Sigmoid colon (tissue), 7 donors: ENCODE results near the gene KLHL8. TPM values are rescaled to one million over a fixed set of nuclear protein-coding genes. Genes with fewer than 3 reads are reported as not detected.

ENCODE experiments used
- DNase-seq: peaks from one replicate; pipeline ENCODE4 v3.0.0-alpha.2; 2019
- H3K27ac ChIP-seq, 4 donors: fragments of 200-600 bp; sonication (generic); one replicate each; pipeline ENCODE4 v1.5.1; 2016 to 2019; ENCODE audit warnings: mild to moderate bottlenecking in 1 of 4
- H3K27me3 ChIP-seq, 3 donors: fragments of 200-600 bp; sonication (generic); one replicate each; pipeline ENCODE4 v1.5.1; 2019; ENCODE audit warnings: mild to moderate bottlenecking in 1 of 3
- H3K36me3 ChIP-seq, 4 donors: fragments of 200-600 bp; sonication (generic); one replicate each; pipeline ENCODE4 v1.5.1; 2016 to 2019
- H3K4me1 ChIP-seq, 4 donors: fragments of 200-600 bp; sonication (generic); one replicate each; pipeline ENCODE4 v1.5.1; 2017 to 2019
- H3K4me3 ChIP-seq, 4 donors: fragments of 200-600 bp; sonication (generic); one replicate each; pipeline ENCODE4 v1.5.1; 2017 to 2019; ENCODE audit warnings: mild to moderate bottlenecking in 2 of 4, moderate library complexity in 1 of 4
- H3K9me3 ChIP-seq, 4 donors: fragments of 200-600 bp in 3 of 4; sonication (generic) in 3 of 4; one replicate each; pipeline versions ENCODE4 v1.5.1 to v1.6.1; 2013 to 2019
- CTCF ChIP-seq, 4 experiments: fragments of 450-650 bp in 3 of 4; fragments of 200-600 bp in 1 of 4; IDR thresholded peaks; one replicate each; pipeline ENCODE4 v1.5.1; 2016 to 2019; ENCODE audit warnings: antibody characterized with exemption in 4 of 4, mild to moderate bottlenecking in 3 of 4, moderate library complexity in 2 of 4
- EP300 ChIP-seq, 4 donors: sonication (generic); formaldehyde crosslinking; IDR thresholded peaks; one replicate each; pipeline ENCODE4 v1.6.1; 2017; ENCODE audit warnings: antibody characterized with exemption in 4 of 4
- POLR2A ChIP-seq, 2 donors: fragments of 450-650 bp; IDR thresholded peaks; one replicate each; pipeline ENCODE4 v1.6.1; 2016; ENCODE audit warnings: antibody characterized with exemption in 2 of 2, mild to moderate bottlenecking in 2 of 2, moderate library complexity in 2 of 2
- POLR2AphosphoS5 ChIP-seq, 4 donors: sonication (generic); formaldehyde crosslinking; IDR thresholded peaks; one replicate each; pipeline ENCODE4 v1.6.1; 2017; ENCODE audit warnings: antibody characterized with exemption in 4 of 4
- WGBS, 2 donors: extraction: QIAGEN DNeasy Blood & Tissue Kit; methylation state at CpG; one replicate each; pipeline ENCODE4 v1.1.7; 2013; 5-methylcytosine and 5-hydroxymethylcytosine counted together
- intact Hi-C: fragments of 100-400 bp; cut with DNase I; formaldehyde crosslinking; loops from one replicate; pipeline ENCODE4 v1.15.1; 2023
- polyA plus RNA-seq, 3 donors: library from polyadenylated mRNA; stranded (reverse); fragments of 200-250 nt; gene quantifications; one replicate each; pipeline ENCODE4 v1.2.3, GENCODE V29; 2013
- total RNA-seq, 4 donors: library from RNA; depleted of rRNA; stranded (reverse); fragments of >200 nt; gene quantifications; one replicate each; pipeline ENCODE4 v1.1.0, GENCODE V29; 2016
- donor health status: healthy with polysubstance abuse.
- donor health status: Bipolar disorder and iron deficiency.
- donor health status: healthy.

KLHL8 gene
- total and polyA plus RNA-seq, 7 donors = 6.4 to 21.4 (median 9.6) TPM

GRCh38 chr4:87134122-87134521, 86.3 kb downstream of the KLHL8 start:
- no peak overlapping the region for H3K4me3 ChIP-seq
- intact Hi-C loops = no loop called here
- 81% methylated on average over 3 of the region's 3 CpGs for WGBS, 2 donors
- H3K36me3 ChIP-seq = peaks cover 11 to 100% (median 38%) of the 10 kb centered on the region in 4 donors
- no peaks in the 10 kb centered on the region for H3K27me3 ChIP-seq
- TF ChIP-seq POLR2A (IDR thresholded peaks at IDR 0.05) (no peak), POLR2AphosphoS5 (IDR thresholded peaks at IDR 0.05) (no peak), CTCF (IDR thresholded peaks at IDR 0.05) (no peak), EP300 (IDR thresholded peaks at IDR 0.05) (no peak)
- no peak overlapping the region for H3K27ac ChIP-seq
- H3K4me1 ChIP-seq = no peaks in the 10 kb centered on the region
- no peaks in the 10 kb centered on the region for H3K9me3 ChIP-seq
- DNase-seq = no peak

- intact Hi-C loops = no loop called here
- WGBS, 2 donors = 87 to 96% methylated on average over 2 of the region's 2 CpGs
These were observed 87.2 kb downstream of the KLHL8 start for GRCh38 chr4:87133183-87133582.

GRCh38 chr4:87132035-87132434, 88.4 kb downstream of the KLHL8 start:
- no peak for DNase-seq
- no peak for TF ChIP-seq CTCF (IDR thresholded peaks at IDR 0.05)
- TF ChIP-seq EP300 (IDR thresholded peaks at IDR 0.05) = no peak
- no peak for TF ChIP-seq POLR2AphosphoS5 (IDR thresholded peaks at IDR 0.05)
- TF ChIP-seq POLR2A (IDR thresholded peaks at IDR 0.05) = no peak
- no peaks in the 10 kb centered on the region for H3K27me3 ChIP-seq
- H3K27ac ChIP-seq = no peak overlapping the region
- H3K4me1 ChIP-seq = peaks cover 0 to 8% (median 0%) of the 10 kb centered on the region in 4 donors
- H3K4me3 ChIP-seq = no peak overlapping the region
- 88 to 95% methylated on average over 8 of the region's 8 CpGs for WGBS, 2 donors
- no peaks in the 10 kb centered on the region for H3K9me3 ChIP-seq
- H3K36me3 ChIP-seq = peaks cover 22 to 100% (median 51%) of the 10 kb centered on the region in 4 donors
- intact Hi-C loops = no loop called here

More at GRCh38 chr4:87133183-87133582, 87.2 kb downstream of the KLHL8 start:
- TF ChIP-seq EP300 (IDR thresholded peaks at IDR 0.05) (no peak), CTCF (IDR thresholded peaks at IDR 0.05) (no peak), POLR2AphosphoS5 (IDR thresholded peaks at IDR 0.05) (no peak), POLR2A (IDR thresholded peaks at IDR 0.05) (no peak)
- Histone ChIP-seq H3K27ac (no peak overlapping the region), H3K36me3 (peaks cover 11 to 100% (median 41%) of the 10 kb centered on the region in 4 donors), H3K4me1 (peaks cover 0 to 1% (median 0%) of the 10 kb centered on the region in 4 donors), H3K27me3 (no peaks in the 10 kb centered on the region), H3K4me3 (no peak overlapping the region), H3K9me3 (no peaks in the 10 kb centered on the region)
- no peak for DNase-seq

- Histone ChIP-seq H3K4me1 (peaks cover 0 to 8% (median 0%) of the 10 kb centered on the region in 4 donors), H3K27me3 (no peaks in the 10 kb centered on the region), H3K4me3 (no peak overlapping the region), H3K9me3 (no peaks in the 10 kb centered on the region), H3K36me3 (peaks cover 26 to 100% (median 55%) of the 10 kb centered on the region in 4 donors), H3K27ac (no peak overlapping the region)
- DNase-seq = no peak
- TF ChIP-seq EP300 (IDR thresholded peaks at IDR 0.05) (no peak), POLR2AphosphoS5 (IDR thresholded peaks at IDR 0.05) (no peak), POLR2A (IDR thresholded peaks at IDR 0.05) (no peak), CTCF (IDR thresholded peaks at IDR 0.05) (no peak)
- WGBS, 2 donors = 92 to 96% methylated on average over 7 of the region's 7 CpGs
- intact Hi-C loops = no loop called here
These were observed 89.3 kb downstream of the KLHL8 start for GRCh38 chr4:87130985-87131703.
